ENCODE data around the gene DPYSL4. TPM values are rescaled to one million over a fixed set of nuclear protein-coding genes. Genes with fewer than 3 reads are reported as not detected.

Gene DPYSL4
- total RNA-seq (2014; rRNA removed; shearing (Covaris generic)) = 0.88 and 1.6 TPM in 2 replicates

DNA sequence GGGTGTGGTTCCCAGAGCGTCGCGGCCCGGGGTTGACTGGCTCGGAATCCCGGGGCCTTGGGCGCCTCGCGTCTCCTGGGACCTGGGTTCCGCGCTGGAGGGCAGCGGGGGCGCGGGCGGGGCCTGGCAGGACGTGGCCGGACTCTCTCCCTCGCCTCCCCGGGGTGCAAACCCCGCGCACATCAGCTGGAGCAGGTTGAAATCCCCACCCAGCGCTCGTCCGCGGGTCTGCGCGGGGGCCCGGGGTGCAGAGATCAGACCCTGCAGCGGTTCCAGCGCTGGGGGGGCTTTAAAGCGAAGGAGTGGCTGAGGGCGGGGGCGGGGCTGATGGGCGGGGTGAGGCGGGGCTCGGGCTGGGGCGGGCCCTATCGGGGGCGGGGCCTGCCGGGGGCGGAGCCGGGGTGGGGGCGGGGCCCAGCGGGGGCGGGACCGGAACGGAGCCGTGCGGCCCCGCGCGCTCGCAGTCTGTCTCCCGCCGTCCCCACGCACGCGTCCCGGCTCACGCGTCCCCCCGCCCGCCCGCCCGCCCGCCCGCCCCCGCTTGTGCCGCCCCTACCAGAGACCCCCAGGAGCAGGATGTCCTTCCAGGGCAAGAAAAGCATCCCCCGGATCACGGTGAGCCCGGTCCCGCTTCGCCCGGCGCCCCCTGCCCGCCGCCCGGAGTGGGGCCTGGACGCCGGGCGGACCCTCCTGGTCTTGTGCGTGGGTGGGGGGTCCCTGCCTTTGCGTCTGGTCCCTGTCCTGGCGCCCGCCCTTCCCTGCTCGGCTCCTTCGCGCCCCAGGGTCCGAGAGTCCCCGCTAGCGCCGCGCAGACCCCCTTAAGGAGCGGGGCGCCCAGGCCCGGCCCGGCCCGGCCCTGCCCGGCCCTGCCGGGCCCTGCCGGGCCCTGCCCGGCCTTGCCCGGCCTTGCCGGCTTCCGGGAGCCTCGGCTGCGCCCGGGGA is at the start of gene DPYSL4:
Gene DPYSL4, plus strand, starts transcription at position 461 of the 942 bp plus-strand sequence. Its CDS starts 116 bp downstream, at position 577.
- no peak for DNase-seq (ENCODE audit: low read depth)

DNA sequence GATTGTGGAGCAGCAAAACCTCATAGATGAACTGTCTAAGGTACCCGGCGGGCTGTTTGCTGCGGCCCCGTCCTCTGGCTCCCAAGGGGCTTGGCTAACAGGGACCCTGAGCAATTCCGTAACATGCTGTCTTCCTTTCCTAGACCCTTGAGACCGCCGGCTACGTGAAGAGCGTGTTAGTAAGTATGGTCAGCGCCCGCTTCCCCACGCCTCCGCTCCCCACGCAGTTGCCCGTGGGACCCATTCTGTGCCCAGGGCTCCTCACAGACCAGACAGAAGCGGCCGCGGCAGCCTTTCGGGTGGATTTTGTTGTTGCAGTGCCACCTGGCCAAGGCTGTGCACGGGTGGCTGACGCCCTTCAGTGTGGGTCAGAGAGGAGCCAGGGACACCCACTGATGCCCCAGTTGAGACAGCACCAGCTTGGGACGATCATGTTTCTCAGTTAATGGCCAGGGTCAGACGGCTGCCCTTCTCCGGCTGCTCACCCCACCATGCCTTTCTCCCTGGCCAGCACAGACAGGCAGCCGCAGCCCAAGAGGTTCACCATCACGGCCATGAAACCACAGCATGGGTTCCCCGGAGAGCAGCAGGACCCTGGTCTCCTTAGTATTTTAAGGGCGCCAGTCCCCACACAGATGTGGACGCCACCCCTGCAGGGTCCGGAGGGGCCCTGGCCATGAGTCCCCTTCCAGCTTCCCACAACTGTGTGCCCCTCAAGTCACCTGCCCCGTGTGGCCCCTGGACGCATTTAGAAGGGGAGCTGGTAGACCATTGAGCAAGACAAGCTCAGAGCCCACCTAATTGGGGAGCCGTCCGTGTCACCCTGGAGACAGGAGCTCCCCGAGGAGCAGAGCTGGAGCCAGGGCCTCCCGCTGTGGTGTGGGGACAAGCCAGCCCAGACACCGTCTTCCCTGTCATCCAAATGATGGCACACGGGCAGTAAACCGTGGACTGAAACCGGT is 49.4 kb upstream of the DPYSL4 start:
- no peak for DNase-seq (ENCODE audit: low read depth)

DNA sequence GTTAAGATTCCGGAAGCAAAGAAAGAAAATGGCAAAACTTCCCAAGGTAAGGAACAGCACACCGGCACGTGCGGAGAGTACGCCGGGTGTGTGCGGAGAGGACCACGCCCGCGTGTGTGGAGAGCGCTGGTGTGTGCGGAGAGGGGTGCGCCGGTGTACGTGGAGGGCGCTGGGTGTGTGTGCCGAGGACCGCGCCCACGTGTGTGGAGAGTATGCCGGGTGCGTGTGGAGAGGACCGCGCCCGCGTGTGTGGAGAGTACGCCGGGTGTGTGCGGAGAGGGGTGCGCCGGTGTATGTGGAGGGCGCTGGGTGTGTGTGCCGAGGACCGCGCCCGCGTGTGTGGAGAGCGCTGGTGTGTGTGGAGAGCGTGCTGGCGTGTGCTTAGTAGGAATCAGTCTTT is 48.6 kb upstream of the DPYSL4 start:
- DNase-seq (ENCODE audit: low read depth) = no peak

DNA sequence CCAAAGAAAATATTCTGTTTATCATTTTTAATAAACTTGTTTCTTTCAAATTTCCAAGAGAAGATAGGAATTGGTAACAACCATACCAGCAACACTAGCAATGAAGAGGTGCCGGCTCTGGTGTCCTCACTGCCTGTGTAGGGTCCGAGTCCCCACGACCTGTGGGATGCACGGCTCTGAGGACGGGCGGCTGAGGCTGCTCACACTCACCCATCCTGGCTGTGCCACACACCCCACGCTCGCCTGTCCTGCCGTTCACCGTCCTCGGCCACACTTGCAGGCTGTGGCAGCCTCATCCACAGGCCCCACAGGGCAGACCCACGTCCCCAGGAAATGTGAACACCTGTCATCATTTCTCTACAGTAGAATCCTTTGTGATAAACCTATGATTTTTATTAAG is 48.2 kb upstream of the DPYSL4 start:
- no peak for DNase-seq (ENCODE audit: low read depth)

- DNase-seq (ENCODE audit: low read depth) = no peak
These were observed 47.2 kb upstream of the DPYSL4 start for GRCh38 chr10:132139526-132139925.

DNA sequence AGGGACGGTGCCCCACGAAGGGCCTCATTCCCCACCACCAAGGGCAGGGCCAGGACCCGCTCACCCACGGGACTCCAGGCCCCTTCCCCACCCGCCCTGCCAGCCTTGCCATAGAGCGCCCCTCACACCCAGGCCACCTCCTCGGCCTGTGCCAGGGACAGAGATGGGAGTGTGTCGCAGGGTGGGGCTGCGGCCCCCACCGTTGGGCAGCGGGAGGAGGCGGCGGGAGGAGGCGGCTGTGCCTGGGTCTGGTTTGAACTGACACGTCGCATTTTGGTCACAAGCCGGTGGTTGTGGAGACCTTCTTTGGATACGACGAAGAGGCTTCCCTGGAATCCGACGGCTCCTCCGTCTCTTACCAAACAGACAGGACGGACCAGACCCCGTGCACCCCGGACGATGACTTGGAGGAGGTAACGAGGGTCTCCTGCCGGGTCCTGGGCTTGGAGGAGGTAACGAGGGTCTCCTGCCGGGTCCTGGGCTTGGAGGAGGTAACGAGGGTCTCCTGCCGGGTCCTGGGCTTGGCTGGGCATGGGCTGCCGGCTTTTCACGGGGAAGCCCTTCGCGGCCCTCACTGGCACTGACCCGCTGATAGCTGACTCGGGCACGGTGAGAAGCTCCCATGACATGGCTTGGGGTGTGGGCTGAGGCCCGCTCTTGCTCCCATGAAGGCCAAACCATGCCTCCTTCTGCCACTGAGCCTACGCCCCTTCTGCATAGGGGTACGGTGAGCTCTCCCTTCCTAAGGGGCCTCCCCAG is 46.4 kb upstream of the DPYSL4 start:
- DNase-seq (ENCODE audit: low read depth) = no peak

DNA sequence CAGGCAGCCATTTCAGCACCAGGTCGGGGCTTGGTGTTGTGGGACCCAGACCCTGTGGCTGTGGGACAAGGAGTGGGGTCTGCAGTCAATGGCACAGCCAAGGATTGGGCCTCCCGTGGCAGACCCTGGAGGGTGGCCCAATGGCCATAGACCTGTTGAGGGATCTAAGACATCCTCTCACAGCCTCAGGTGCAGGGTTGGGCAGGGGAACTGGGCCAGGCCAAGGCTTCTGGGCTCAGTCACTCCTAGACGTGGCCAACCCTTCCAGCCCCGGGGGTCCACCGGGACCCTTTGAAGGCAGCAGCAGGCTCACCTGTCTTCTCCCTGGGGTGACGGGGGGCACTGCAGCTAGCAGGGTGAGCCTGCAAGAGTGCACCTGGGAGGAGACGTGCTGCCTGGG is 45.7 kb upstream of the DPYSL4 start:
- DNase-seq (ENCODE audit: low read depth) = no peak

- no peak for DNase-seq (ENCODE audit: low read depth)
These were observed 45.0 kb upstream of the DPYSL4 start for GRCh38 chr10:132141526-132142395.

GRCh38 chr10:132142396-132143161 is 44.2 kb upstream of the DPYSL4 start:
- peak; percentile 17 for DNase-seq (ENCODE audit: low read depth)

DNA sequence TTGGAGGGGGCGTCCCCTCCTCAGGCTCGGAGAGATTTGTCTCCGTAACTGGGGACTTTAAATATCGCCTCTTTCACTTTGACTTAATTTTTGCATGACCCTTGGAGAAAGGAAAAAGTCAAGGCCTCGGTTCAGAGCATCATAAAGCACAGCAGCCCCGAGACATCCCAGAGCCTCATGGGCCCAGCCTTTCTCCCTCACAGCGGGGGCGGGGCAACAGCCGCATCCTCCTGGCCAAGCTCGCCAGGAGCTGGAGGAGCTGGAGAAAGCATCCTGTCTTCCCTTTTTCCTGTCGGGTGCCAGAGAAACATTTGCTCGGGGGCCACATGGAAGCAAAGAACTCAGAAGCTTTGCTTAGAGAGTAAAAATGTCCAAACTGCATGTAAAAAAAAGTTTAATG is 43.6 kb upstream of the DPYSL4 start:
- no peak for DNase-seq (ENCODE audit: low read depth)

DNA sequence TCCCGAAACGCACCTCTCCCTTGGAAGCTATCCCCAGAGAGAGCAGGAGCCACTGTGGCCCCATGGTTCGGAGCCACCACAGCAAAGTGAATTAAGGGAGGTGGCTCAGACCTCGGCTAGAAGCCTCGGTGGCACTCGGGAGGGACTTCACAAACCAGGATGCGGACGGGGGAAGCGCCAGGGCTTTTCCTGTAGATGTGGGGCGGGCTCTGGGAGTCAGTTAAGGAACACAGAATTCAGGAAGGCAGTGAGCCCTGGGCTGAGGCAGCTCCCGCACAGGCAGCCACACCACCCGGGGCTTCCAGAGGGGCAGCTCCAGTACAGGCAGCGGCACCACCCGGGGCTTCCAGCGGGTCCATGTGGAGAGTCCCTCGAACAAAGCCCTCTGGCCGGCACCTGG is 42.7 kb upstream of the DPYSL4 start:
- no peak for DNase-seq (ENCODE audit: low read depth)

DNA sequence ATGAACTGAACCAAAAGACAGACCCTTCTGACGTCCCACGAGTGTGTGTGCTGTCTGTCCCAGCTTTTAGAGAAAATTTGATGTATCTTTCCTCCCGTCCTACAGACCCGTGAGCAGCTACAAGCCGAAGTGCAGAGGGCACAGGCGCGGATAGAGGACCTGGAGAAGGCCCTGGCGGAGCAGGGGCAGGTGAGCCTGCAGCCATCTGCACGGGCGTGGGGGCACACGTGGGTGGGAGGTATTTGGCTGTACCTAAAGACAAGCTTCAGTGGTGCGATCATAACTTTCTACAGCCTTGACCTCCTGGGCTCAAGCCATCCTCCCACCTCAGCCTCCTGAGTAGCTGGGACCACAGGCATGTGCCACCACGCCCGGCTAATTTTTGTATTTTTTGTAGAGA is 41.7 kb upstream of the DPYSL4 start:
- DNase-seq (ENCODE audit: low read depth) = no peak

DNA sequence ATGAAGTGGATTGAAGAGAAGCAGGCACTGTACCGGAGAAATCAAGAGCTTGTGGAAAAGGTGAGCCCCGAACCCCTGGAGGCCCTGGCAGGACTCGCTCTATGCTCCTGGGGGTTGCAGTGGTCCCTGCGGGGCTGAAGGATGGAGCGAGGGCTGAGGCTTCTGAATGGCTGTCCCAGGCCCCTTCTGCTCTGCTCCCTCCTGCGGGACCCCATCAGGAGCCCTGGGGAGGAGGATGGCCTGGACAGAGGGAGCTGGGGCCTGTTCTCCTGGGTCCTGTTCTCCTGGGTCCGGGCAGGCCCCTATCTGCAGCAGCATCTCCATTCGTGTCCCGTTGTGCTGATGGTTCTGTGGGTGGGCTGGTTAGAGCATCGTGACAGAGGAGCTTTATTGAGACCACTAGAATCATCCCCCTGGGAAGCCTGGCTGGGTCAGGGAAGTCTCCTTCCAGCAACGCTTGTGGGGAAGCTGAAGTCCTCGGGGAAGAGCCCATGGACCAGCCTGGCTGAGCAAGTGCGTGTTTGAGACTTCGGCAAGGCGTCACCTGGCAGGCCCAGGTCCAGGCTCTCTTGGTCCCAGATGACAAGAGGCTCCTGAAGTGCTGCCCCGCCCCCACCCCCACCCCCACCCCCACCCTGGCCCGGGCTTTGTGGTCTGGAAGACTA is 41.1 kb upstream of the DPYSL4 start:
- no peak for DNase-seq (ENCODE audit: low read depth)

DNA sequence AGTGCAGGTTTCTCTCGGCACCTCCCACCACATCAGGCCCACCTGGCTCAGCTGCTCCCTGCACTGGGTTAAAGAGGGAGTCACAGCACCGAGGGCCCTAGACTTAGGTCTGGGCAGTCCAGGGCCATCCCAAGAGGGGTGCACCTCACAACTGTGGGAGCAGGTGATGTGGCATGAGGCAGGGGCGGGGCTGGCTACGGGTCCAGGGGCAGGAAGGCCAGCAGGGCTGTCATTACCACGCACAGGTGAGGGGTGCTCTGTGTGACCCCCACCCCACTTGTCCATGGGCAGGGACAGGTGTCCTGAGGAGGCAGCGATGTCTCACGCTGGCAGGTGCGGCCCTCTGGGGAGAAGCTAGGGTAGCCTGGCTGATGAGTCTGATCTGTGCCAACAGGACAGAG is 40.5 kb upstream of the DPYSL4 start:
- DNase-seq (ENCODE audit: low read depth) = no peak

GRCh38 chr10:132146941-132147915 is 39.5 kb upstream of the DPYSL4 start:
- no peak for DNase-seq (ENCODE audit: low read depth)

GRCh38 chr10:132148261-132149251 is 38.2 kb upstream of the DPYSL4 start:
- no peak for DNase-seq (ENCODE audit: low read depth)

GRCh38 chr10:132149271-132149670 is 37.5 kb upstream of the DPYSL4 start:
- no peak for DNase-seq (ENCODE audit: low read depth)

Measured in RPMI7951 (cell line).